Measurements from ENCODE around the gene ADAMTS12. TPM values are rescaled to one million over a fixed set of nuclear protein-coding genes. Genes with fewer than 3 reads are reported as not detected.

ADAMTS12 gene
- total and polyA plus RNA-seq, 4 donors = 0.49 to 6.4 (median 2.3) TPM

DNA sequence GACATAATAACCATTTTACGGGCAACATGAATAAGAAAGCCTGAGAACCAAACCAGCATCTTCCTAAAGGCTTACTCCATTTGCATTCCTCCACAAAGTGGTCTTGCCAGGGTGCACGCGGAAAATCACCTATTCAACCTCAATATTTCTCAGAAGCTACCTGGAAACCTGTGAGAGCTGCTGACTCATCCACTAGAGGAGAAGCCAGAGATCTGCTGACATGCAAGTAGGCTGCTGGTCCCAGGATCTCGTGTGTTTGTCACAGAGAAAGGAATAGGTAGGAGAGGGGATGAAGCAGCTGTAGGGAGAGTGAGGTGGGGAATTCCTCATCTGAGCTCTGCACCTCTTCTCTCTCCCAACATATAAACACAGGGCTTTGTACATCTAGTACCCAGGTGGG is 138.1 kb downstream of the ADAMTS12 start:
- no peak overlapping the region for H3K27ac ChIP-seq (ENCODE audit: low read depth in 1 of 2, low read length in 2 of 2)
- TF ChIP-seq, protein P1, sequence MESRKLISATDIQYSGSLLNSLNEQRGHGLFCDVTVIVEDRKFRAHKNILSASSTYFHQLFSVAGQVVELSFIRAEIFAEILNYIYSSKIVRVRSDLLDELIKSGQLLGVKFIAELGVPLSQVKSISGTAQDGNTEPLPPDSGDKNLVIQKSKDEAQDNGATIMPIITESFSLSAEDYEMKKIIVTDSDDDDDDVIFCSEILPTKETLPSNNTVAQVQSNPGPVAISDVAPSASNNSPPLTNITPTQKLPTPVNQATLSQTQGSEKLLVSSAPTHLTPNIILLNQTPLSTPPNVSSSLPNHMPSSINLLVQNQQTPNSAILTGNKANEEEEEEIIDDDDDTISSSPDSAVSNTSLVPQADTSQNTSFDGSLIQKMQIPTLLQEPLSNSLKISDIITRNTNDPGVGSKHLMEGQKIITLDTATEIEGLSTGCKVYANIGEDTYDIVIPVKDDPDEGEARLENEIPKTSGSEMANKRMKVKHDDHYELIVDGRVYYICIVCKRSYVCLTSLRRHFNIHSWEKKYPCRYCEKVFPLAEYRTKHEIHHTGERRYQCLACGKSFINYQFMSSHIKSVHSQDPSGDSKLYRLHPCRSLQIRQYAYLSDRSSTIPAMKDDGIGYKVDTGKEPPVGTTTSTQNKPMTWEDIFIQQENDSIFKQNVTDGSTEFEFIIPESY (IDR thresholded peaks at IDR 0.05) = no peak
- TF ChIP-seq EGR1 (IDR thresholded peaks at IDR 0.05; ENCODE audit: low read depth in 2 of 2) (no peak), YY1 (IDR thresholded peaks at IDR 0.05) (no peak), RAD21 (IDR thresholded peaks at IDR 0.05) (no peak)
- TF ChIP-seq, protein P2, sequence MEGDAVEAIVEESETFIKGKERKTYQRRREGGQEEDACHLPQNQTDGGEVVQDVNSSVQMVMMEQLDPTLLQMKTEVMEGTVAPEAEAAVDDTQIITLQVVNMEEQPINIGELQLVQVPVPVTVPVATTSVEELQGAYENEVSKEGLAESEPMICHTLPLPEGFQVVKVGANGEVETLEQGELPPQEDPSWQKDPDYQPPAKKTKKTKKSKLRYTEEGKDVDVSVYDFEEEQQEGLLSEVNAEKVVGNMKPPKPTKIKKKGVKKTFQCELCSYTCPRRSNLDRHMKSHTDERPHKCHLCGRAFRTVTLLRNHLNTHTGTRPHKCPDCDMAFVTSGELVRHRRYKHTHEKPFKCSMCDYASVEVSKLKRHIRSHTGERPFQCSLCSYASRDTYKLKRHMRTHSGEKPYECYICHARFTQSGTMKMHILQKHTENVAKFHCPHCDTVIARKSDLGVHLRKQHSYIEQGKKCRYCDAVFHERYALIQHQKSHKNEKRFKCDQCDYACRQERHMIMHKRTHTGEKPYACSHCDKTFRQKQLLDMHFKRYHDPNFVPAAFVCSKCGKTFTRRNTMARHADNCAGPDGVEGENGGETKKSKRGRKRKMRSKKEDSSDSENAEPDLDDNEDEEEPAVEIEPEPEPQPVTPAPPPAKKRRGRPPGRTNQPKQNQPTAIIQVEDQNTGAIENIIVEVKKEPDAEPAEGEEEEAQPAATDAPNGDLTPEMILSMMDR (IDR thresholded peaks at IDR 0.05; ENCODE audit: low read depth, low read length, missing input control) = no peak
- no peaks in the 10 kb centered on the region for H3K36me3 ChIP-seq (ENCODE audit: control insufficient read depth in 4 of 4, insufficient read depth in 3 of 4, low read depth in 1 of 4, low read length in 3 of 4)
- H3K4me3 ChIP-seq (ENCODE audit: low read depth in 1 of 3, low read length in 3 of 3) = no peak overlapping the region
- H3K9me3 ChIP-seq (ENCODE audit: control insufficient read depth in 4 of 4, low read length in 3 of 4) = no peaks in the 10 kb centered on the region
- WGBS = 86% methylated on average over 4 of the region's 4 CpGs
- DNase-seq (ENCODE audit: low spot score) = no peak
- H3K27me3 ChIP-seq (ENCODE audit: control insufficient read depth in 4 of 4, insufficient read depth in 4 of 4, low read length in 3 of 4) = no peaks in the 10 kb centered on the region
- no peak overlapping the region for H3K9ac ChIP-seq (ENCODE audit: low read depth in 1 of 2, low read length in 2 of 2)
- H3K4me1 ChIP-seq (ENCODE audit: control insufficient read depth in 4 of 4, insufficient read depth in 4 of 4, low read length in 3 of 4) = no peaks in the 10 kb centered on the region

DNA sequence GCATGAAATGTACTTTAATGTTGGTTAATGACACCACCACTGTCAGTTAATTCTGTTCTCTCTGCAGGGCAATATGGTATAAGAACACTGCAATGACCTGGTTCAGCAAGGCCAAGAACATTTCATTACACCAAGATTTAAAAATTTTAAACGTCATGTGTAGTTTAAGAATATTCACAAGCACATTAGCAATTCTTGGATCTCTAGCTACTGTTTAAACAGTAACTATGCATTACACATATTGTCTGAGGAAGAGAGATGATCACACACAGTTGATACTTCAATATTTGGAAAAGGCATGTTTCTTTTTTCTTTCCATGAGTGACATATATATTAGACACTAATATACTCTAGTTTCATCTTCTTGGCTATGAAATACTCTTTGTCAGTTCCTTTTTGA is 143.0 kb downstream of the ADAMTS12 start:
- no peaks in the 10 kb centered on the region for H3K9me3 ChIP-seq (ENCODE audit: control insufficient read depth in 4 of 4, low read length in 3 of 4)
- no peaks in the 10 kb centered on the region for H3K4me1 ChIP-seq (ENCODE audit: control insufficient read depth in 4 of 4, insufficient read depth in 4 of 4, low read length in 3 of 4)
- no peaks in the 10 kb centered on the region for H3K27me3 ChIP-seq (ENCODE audit: control insufficient read depth in 4 of 4, insufficient read depth in 4 of 4, low read length in 3 of 4)
- TF ChIP-seq TAF1 (conservative IDR thresholded peaks at IDR 0.05) (no peak), YY1 (IDR thresholded peaks at IDR 0.05) (no peak), RXRA (IDR thresholded peaks at IDR 0.05) (no peak), GABPA (IDR thresholded peaks at IDR 0.05 in 1 of 2, conservative IDR thresholded peaks at IDR 0.05 in 1 of 2) (no peak), HNF4G (IDR thresholded peaks at IDR 0.05) (no peak), JUND (IDR thresholded peaks at IDR 0.05) (no peak), NR2F2 (IDR thresholded peaks at IDR 0.05) (no peak), FOXA1 (IDR thresholded peaks at IDR 0.05) (no peak), SP1 (IDR thresholded peaks at IDR 0.05) (no peak), HNF4A (conservative IDR thresholded peaks at IDR 0.05) (no peak), RAD21 (IDR thresholded peaks at IDR 0.05) (no peak), EGR1 (IDR thresholded peaks at IDR 0.05; ENCODE audit: low read depth in 2 of 2) (no peak), FOXA2 (IDR thresholded peaks at IDR 0.05) (no peak)
- TF ChIP-seq, protein P1 (IDR thresholded peaks at IDR 0.05) = no peak
- TF ChIP-seq, protein P3, sequence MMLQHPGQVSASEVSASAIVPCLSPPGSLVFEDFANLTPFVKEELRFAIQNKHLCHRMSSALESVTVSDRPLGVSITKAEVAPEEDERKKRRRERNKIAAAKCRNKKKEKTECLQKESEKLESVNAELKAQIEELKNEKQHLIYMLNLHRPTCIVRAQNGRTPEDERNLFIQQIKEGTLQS (IDR thresholded peaks at IDR 0.05) = no peak
- TF ChIP-seq, protein P2 (IDR thresholded peaks at IDR 0.05; ENCODE audit: low read depth, low read length, missing input control) = no peak
- TF ChIP-seq, protein P4, sequence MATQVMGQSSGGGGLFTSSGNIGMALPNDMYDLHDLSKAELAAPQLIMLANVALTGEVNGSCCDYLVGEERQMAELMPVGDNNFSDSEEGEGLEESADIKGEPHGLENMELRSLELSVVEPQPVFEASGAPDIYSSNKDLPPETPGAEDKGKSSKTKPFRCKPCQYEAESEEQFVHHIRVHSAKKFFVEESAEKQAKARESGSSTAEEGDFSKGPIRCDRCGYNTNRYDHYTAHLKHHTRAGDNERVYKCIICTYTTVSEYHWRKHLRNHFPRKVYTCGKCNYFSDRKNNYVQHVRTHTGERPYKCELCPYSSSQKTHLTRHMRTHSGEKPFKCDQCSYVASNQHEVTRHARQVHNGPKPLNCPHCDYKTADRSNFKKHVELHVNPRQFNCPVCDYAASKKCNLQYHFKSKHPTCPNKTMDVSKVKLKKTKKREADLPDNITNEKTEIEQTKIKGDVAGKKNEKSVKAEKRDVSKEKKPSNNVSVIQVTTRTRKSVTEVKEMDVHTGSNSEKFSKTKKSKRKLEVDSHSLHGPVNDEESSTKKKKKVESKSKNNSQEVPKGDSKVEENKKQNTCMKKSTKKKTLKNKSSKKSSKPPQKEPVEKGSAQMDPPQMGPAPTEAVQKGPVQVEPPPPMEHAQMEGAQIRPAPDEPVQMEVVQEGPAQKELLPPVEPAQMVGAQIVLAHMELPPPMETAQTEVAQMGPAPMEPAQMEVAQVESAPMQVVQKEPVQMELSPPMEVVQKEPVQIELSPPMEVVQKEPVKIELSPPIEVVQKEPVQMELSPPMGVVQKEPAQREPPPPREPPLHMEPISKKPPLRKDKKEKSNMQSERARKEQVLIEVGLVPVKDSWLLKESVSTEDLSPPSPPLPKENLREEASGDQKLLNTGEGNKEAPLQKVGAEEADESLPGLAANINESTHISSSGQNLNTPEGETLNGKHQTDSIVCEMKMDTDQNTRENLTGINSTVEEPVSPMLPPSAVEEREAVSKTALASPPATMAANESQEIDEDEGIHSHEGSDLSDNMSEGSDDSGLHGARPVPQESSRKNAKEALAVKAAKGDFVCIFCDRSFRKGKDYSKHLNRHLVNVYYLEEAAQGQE (IDR thresholded peaks at IDR 0.05) = no peak
- TF ChIP-seq, protein P5, sequence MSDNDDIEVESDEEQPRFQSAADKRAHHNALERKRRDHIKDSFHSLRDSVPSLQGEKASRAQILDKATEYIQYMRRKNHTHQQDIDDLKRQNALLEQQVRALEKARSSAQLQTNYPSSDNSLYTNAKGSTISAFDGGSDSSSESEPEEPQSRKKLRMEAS (IDR thresholded peaks at IDR 0.05) = no peak
- H3K4me3 ChIP-seq (ENCODE audit: low read depth in 1 of 3, low read length in 3 of 3) = no peak overlapping the region
- 81% methylated on average over 1 of the region's 1 CpG for WGBS
- no peak overlapping the region for H3K9ac ChIP-seq (ENCODE audit: low read depth in 1 of 2, low read length in 2 of 2)
- no peaks in the 10 kb centered on the region for H3K36me3 ChIP-seq (ENCODE audit: control insufficient read depth in 4 of 4, insufficient read depth in 3 of 4, low read depth in 1 of 4, low read length in 3 of 4)
- no peak for DNase-seq (ENCODE audit: low spot score)
- H3K27ac ChIP-seq (ENCODE audit: low read depth in 1 of 2, low read length in 2 of 2) = no peak overlapping the region

Measured in liver (tissue), 9 donors.